NCI-H460 (cell line): Measurements from ENCODE around the gene PRKAR1B. TPM values are rescaled to one million over a fixed set of nuclear protein-coding genes. Genes with fewer than 3 reads are reported as not detected.
"Not testable (repeated sequence)": the region's sequence is repeated elsewhere in the genome, so short reads cannot be mapped to it uniquely, and the experiment has no call there.

Experiments used
- DNase-seq: peaks from one replicate; pipeline ENCODE4 v3.0.0-alpha.2; 2016; ENCODE audit warnings: low read depth; ENCODE audit errors: extremely low read depth
- total RNA-seq: library from RNA; depleted of rRNA; stranded (reverse); fragments of >200 nt; shearing (Covaris generic); gene quantifications from 2 replicates; pipeline ENCODE4 v1.2.3, GENCODE V29; 2014

The PRKAR1B gene
- total RNA-seq, 1 experiment from 2014 or later = 7.4 TPM

DNA sequence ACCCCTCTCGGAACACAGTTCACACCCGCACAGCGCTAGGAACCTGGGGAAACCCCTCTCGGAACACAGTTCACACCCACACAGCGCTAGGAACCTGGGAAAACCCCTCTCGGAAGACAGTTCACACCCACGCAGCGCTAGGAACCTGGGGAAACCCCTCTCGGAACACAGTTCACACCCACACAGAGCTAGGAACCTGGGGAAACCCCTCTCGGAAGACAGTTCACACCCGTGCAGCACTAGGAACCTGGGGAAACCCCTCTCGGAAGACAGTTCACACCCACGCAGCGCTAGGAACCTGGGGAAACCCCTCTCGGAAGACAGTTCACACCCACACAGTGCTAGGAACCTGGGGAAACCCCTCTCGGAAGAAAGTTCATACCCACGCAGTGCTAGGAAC is 74.9 kb downstream of the PRKAR1B start:
- not testable (repeated sequence) for DNase-seq

- no peak for DNase-seq
Measured at GRCh38 chr7:651032-651728, 75.9 kb downstream of the PRKAR1B start.

GRCh38 chr7:650339-651031 is 76.6 kb downstream of the PRKAR1B start:
- DNase-seq = no peak

DNA sequence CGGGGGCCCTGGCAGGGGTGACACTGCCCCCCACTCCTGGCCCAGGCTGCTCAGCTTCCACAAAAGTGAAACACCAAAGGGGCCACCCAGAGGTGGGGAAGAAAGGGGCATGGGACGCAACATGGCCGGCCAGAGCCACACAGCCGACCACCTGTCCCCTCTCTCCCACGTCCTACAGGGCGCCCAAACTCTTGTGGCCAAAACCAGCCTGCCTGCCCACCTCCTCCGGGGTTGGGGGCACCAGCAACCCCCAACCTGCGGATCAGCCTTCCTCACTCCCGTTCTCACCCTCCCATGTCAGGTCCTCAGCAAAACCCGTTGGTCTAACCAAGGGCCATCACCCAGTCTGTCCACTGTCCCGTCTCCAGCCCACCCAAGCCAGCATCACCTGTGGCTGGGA is 80.1 kb downstream of the PRKAR1B start:
- DNase-seq = no peak

- DNase-seq = no peak
Measured at GRCh38 chr7:646487-646886, 80.6 kb downstream of the PRKAR1B start.

- DNase-seq = no peak
Measured at GRCh38 chr7:645606-646005, 81.5 kb downstream of the PRKAR1B start.

GRCh38 chr7:644381-645305 is 82.4 kb downstream of the PRKAR1B start:
- no peak for DNase-seq

DNA sequence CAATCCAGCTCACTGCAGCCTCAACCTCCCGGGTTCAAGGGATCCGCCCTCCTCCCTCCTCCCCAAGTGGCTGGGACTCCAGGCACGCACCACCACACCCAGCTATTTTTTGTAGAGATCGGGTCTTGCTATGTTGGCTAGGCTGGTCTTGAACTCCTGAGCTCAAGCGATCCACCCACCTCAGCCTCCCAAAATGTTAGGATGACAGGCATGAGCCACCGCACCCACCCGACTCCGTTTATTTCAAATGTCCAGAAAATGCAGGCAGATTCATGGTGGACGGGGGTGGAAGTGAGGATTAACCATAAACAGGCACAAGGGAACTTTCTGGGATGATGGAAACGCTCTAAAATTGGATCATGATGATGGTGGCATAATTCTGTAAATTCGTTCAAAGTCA is 85.1 kb downstream of the PRKAR1B start:
- no peak for DNase-seq

DNA sequence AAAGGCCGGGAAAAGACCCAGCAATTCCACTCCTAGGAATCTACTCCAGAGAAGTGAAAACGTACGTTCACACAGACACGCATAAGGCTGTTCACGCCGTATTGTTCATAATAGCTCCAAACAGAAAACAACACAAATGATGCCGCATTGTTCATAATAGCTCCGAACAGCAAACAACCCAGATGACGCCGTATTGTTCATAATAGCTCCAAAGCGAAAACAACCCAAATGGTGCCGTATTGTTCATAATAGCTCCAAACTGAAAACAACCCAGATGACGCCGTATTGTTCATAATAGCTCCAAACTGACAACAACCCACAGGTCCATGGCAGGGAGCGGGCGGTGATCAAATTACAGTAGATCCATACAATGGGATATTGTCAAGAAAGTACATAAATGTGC is 85.8 kb downstream of the PRKAR1B start:
- DNase-seq = no peak

GRCh38 chr7:638256-639011 is 88.6 kb downstream of the PRKAR1B start:
- no peak for DNase-seq

DNA sequence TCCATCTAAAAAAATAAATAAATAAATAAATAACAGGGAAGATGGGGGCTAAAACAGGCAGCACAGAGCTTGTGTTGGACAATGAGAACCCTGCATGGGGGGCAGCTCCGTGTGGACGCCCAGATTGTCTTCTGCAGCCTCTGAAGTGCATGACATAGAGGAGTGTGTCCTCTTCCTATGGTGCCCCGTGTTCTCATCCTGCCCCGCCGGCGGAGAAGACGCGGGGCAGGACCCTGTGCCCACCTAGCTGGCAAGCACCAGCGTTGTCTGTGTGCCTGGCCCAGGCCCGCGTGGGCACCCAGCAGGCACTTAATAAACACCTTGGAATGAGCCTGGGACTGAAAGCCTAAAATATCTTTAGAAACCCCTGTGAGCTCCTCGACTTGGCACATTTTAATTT is 89.3 kb downstream of the PRKAR1B start:
- no peak for DNase-seq

DNA sequence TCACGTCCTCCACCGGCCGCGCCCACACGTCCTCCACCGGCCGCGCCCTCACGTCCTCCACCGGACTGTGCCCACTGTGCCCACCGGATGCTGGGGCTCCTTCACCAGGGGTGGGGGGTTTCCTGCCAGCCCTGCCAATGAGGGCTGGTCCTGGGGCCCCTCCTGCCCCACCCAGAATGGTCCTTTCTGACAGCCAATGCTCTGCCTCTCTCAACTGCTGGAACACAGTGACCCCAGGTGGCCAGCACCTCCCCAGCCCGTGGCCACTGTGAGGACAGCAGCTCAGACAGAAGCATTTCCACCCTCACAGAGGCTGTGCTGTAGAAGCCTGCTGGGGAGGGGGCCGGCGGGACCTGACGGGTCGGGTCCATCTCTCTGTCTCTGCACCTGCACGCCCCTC is 90.7 kb downstream of the PRKAR1B start:
- peak; percentile 54 for DNase-seq

- DNase-seq = peak; percentile 5
Measured at GRCh38 chr7:635687-636382, 91.2 kb downstream of the PRKAR1B start.

- DNase-seq = no peak
Measured at GRCh38 chr7:635227-635626, 91.9 kb downstream of the PRKAR1B start.

DNA sequence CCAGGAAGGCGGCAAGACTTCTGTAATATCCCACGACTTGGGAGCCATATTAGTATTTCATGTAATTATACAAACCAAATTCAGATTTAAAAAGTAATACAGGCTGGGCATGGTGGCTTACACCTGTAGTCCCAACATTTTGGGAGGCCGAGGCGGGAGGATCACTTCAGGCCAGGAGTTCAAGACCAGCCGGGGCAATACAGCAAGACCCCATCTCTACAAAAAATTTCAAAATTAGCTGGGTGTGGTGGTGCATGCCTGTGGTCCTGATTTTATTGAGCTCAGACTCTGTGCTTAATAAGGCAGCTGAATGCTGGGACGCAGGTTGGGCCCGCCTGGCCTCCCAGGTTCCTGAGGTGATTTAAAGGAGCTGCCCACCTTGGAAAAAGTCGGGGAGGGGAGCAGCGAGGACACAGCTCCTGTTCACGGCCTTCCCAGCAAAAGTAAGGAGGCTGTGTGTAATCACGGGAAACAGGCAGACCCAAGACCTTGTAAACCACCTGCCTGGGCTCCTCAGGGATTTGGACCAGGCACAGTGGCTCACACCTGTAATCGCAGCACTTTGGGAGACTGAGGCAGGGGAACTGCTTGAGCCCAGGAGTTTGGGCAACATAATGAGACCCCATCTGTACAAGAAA is 93.6 kb downstream of the PRKAR1B start:
- DNase-seq = no peak

- DNase-seq = no peak
Measured at GRCh38 chr7:632831-633210, 94.3 kb downstream of the PRKAR1B start.

DNA sequence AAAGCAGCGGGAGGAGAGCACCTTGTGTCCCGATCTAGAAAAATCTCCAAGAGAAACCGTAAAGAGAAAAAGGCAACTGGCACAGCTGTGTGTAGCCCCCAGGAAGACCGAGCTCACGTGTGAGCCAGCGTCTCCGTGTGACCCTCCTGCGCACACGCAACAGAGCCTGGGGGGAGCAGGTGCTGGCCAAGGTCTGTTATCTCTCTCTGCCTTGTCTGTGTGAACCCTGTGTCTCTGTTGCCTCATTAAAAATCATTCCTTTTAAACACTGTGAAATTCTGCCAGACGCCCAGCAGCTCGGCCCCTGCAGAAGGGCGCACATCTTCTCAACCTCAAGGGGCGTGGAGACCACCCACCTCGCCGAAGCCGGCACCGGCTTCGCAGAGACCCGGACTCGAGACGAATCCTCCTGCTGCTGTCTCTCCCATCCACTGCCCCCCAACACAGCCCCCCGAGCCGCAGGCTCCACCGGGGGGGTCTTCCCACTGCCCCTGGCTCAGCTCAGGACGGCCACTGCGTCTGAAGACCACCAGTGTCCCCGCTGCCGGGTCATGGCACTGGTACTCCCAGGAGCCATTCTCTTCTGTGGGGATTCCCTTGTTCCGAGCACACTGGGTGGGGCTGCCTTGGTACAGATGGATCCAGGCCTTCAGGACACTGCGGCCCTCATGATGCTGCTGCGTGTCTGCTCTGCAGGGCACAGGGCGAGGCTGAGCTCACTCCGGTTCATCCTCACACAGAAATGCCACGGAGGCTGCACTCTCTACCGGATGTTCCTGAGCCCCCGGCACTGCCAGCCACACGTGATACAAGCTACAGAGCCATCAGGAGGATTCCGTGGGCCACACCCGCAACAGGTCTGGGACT is 94.9 kb downstream of the PRKAR1B start:
- DNase-seq = no peak

GRCh38 chr7:631291-631711 is 95.8 kb downstream of the PRKAR1B start:
- DNase-seq = no peak

DNA sequence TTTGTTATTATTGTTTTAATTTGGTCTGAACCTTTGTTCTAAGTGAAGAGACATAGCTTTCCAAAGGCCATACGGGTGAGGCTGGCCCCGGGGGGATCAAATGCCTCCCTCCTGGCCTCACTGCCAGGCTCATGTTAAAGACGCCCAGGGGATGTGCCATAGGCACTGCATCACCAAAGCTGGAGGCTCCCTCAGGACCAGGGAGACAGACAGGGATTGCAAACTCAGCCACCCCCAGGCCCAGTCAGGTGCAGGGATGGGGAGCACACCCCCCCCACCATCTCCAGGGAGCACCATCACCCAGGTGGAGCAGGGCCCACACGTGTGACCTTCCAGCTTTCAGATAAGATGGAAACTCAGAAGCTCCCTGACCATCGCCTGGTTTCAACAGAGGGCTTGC is 96.5 kb downstream of the PRKAR1B start:
- DNase-seq = no peak
